HepG2 (cell line): ENCODE measurements around the gene SNX15. TPM values are rescaled to one million over a fixed set of nuclear protein-coding genes. Genes with fewer than 3 reads are reported as not detected.

Experiments
- ATAC-seq: fragments of 200-7000 bp; cut with Tn5 transposase; 3 replicates; pipeline ENCODE4 v1.9.1; 2020; ENCODE audit warnings: mild to moderate bottlenecking, moderate library complexity
- BruUV-seq: library from RNA; stranded (reverse); fragments of 400-500 nt; replicated peaks from 2 replicates; lab custom pipeline; 2021; lab: Mats Ljungman, UMichigan
- CTCF ChIA-PET: fragments of 300-600 bp; formaldehyde crosslinking; extraction: SDS; loops from one replicate; lab custom pipeline; 2021; ENCODE audit warnings: low total read pairs, inconsistent platforms, low intra/inter-chr PET ratio; lab: Yijun Ruan, JAX
- POLR2A ChIA-PET: fragments of 350-600 bp; sonication (Branson Sonifier 250); formaldehyde crosslinking; loops from one replicate; lab custom pipeline; 2020; ENCODE audit warnings: antibody characterized with exemption, inconsistent platforms; lab: Yijun Ruan, JAX
- DNase-seq: peaks from one replicate; pipeline ENCODE4 v3.0.0-alpha.2; 2015; ENCODE audit warnings: low spot score
- FAIRE-seq: peaks from 3 replicates; lab custom pipeline; 2011; peaks lifted over from hg19 to GRCh38; lab: Jason Lieb, UNC
- H2AFZ ChIP-seq: one replicate; pipeline ENCODE4 v1.6.1; 2011; ENCODE audit warnings: low read length, inconsistent platforms
- H3K27ac ChIP-seq: fragments of 300-600 bp; 3 replicates; pipeline ENCODE4 v1.8.0; 2011; ENCODE audit warnings: mixed run types, mild to moderate bottlenecking, mixed read lengths, low read length, inconsistent platforms; ENCODE audit not compliant: insufficient read depth; ENCODE audit errors: extremely low read length
- H3K27me3 ChIP-seq, 2 experiments: fragments of 200-600 bp in 1 of 2; 2 replicates in 1 of 2; 3 replicates in 1 of 2; pipeline versions ENCODE4 v1.6.0 to v1.8.0; 2011; ENCODE audit warnings: low read length in 2 of 2, mild to moderate bottlenecking in 2 of 2, moderate library complexity in 2 of 2, inconsistent platforms in 1 of 2; ENCODE audit not compliant: insufficient read depth in 2 of 2, control insufficient read depth in 1 of 2
- H3K36me3 ChIP-seq, 2 experiments: fragments of 200-600 bp in 1 of 2; replicated peaks in 1 of 2; 2 replicates in 1 of 2; 3 replicates in 1 of 2; pipeline versions ENCODE4 v1.5.1 to v1.8.0; 2011; ENCODE audit warnings: low read length in 2 of 2, inconsistent platforms in 1 of 2; ENCODE audit not compliant: insufficient read depth in 2 of 2, control insufficient read depth in 1 of 2
- H3K4me1 ChIP-seq: 2 replicates; pipeline ENCODE4 v1.5.1; 2012; ENCODE audit warnings: low read length, inconsistent platforms; ENCODE audit not compliant: insufficient read depth
- H3K4me2 ChIP-seq: 2 replicates; pipeline ENCODE4 v1.6.0; 2011; ENCODE audit warnings: low read depth, low read length, inconsistent platforms
- H3K4me3 ChIP-seq, 3 experiments: fragments of 200-600 bp in 1 of 3; sonication (generic), shearing (Covaris generic) in 1 of 3; replicated peaks in 1 of 3; 2 replicates each; pipeline ENCODE4 v1.5.1; 2011 to 2016; ENCODE audit warnings: low read length in 3 of 3, inconsistent platforms in 2 of 3, low read depth in 2 of 3, mild to moderate bottlenecking in 2 of 3, control low read depth in 1 of 3, mixed read lengths in 1 of 3; ENCODE audit not compliant: insufficient read depth in 1 of 3
- H3K79me2 ChIP-seq: one replicate; pipeline ENCODE4 v1.6.1; 2011; ENCODE audit warnings: low read length, inconsistent platforms; ENCODE audit not compliant: insufficient read depth
- H3K9ac ChIP-seq: 2 replicates; pipeline ENCODE4 v1.6.0; 2011; ENCODE audit warnings: mild to moderate bottlenecking, low read depth, low read length, inconsistent platforms; ENCODE audit not compliant: insufficient read depth
- H3K9me3 ChIP-seq: 2 replicates; pipeline ENCODE4 v1.5.1; 2012; ENCODE audit warnings: mild to moderate bottlenecking, low read length
- H4K20me1 ChIP-seq: 2 replicates; pipeline ENCODE4 v1.6.0; 2011; ENCODE audit warnings: inconsistent platforms, mild to moderate bottlenecking, low read length, moderate library complexity; ENCODE audit not compliant: insufficient read depth
- ISL2 ChIP-seq: sonication (generic); formaldehyde crosslinking; IDR thresholded peaks from 2 replicates; pipeline ENCODE4 v1.5.0; 2020; ENCODE audit warnings: missing genetic modification reagents
- NFRKB ChIP-seq: fragments of 450-650 bp; IDR thresholded peaks from 2 replicates; pipeline ENCODE4 v1.6.1; 2017
- RAD51 ChIP-seq: fragments of 450-650 bp; IDR thresholded peaks from 2 replicates; pipeline ENCODE4 v1.6.1; 2016; ENCODE audit warnings: borderline replicate concordance
- SP1 ChIP-seq, 2 experiments: fragments of 450-650 bp in 1 of 2; sonication (generic) in 1 of 2; formaldehyde crosslinking in 1 of 2; IDR thresholded peaks; 2 replicates each; pipeline versions ENCODE4 v1.4.0 to v1.6.1; 2016 to 2020; ENCODE audit warnings: missing genetic modification reagents in 1 of 2
- TAF15 ChIP-seq: fragments of 200-400 bp; formaldehyde crosslinking; IDR thresholded peaks from one replicate; pipeline ENCODE4 v1.6.1; 2018; ENCODE audit warnings: mild to moderate bottlenecking, low read depth, low read length; ENCODE audit not compliant: poor library complexity, severe bottlenecking
- WIZ ChIP-seq: sonication (generic); formaldehyde crosslinking; IDR thresholded peaks from 2 replicates; pipeline ENCODE4 v1.5.1; 2020; ENCODE audit warnings: mild to moderate bottlenecking, missing genetic modification reagents
- ZNF326 ChIP-seq: sonication (generic); formaldehyde crosslinking; IDR thresholded peaks from 2 replicates; pipeline ENCODE4 v1.4.0; 2020; ENCODE audit warnings: missing genetic modification reagents, borderline replicate concordance
- ZNF350 ChIP-seq: sonication (generic); formaldehyde crosslinking; IDR thresholded peaks from 2 replicates; pipeline ENCODE4 v1.4.0; 2020; ENCODE audit warnings: mild to moderate bottlenecking, low read depth, missing genetic modification reagents, borderline replicate concordance
- ZNF562 ChIP-seq: sonication (generic); formaldehyde crosslinking; IDR thresholded peaks from 2 replicates; pipeline ENCODE4 v1.8.0; 2022; ENCODE audit warnings: missing genetic modification reagents, borderline replicate concordance
- ZNF776 ChIP-seq: sonication (generic); formaldehyde crosslinking; IDR thresholded peaks from 2 replicates; pipeline ENCODE4 v1.4.0; 2020; ENCODE audit warnings: mild to moderate bottlenecking, missing genetic modification reagents
- WGBS: methylation state at CpG from one replicate; pipeline ENCODE4 v1.1.6; 2017; ENCODE audit warnings: low lambda C conversion rate; 5-methylcytosine and 5-hydroxymethylcytosine counted together
- in situ Hi-C: cut with HindIII; loops from 2 replicates; pipeline ENCODE4 v1.10.0; 2017; ENCODE audit warnings: low pct_unique_long_range_greater_than_20kb; ENCODE audit not compliant: extremely low pct_ligation_motif_present
- intact Hi-C: fragments of 100-400 bp; cut with micrococcal nuclease; formaldehyde crosslinking; loops from one replicate; pipeline ENCODE4 v1.10.0; 2022; ENCODE audit not compliant: unreplicated experiment
- polyA plus RNA-seq, 8 experiments: library from polyadenylated mRNA; depleted of rRNA in 3 of 8; stranded (reverse) in 7 of 8; unstranded in 1 of 8; fragments of >200 nt; fragmentation: Illumina TruSeq in 4 of 8; extraction: Trizol in 4 of 8; gene quantifications; 2 replicates each; pipeline versions ENCODE4 v1.2.1 to v1.2.3, GENCODE V29; 2011 to 2016; ENCODE audit warnings: low read depth in 4 of 8, missing spikeins in 1 of 8, mixed read lengths in 1 of 8; ENCODE audit not compliant: insufficient read depth in 1 of 8
- total RNA-seq, 5 experiments: library from RNA; depleted of rRNA; stranded (reverse); fragments of >200 nt; fragmentation: Illumina TruSeq; extraction: Trizol; gene quantifications; 2 replicates each; pipeline ENCODE4 v1.2.3, GENCODE V29; 2016; ENCODE audit warnings: low read depth in 1 of 5
- TF ChIP-seq, protein P1 (sequence below): IDR thresholded peaks from 2 replicates; pipeline ENCODE4 v1.6.1; 2012; ENCODE audit warnings: low read depth, low read length, improper control_type of control experiment
- TF ChIP-seq, protein P2 (sequence below): sonication (generic); formaldehyde crosslinking; IDR thresholded peaks from 2 replicates; pipeline ENCODE4 v1.4.0; 2020; ENCODE audit warnings: mild to moderate bottlenecking, missing genetic modification reagents, borderline replicate concordance

SNX15 gene
- total and polyA plus RNA-seq, 2 of the 13 experiments (the other 11 are each of a cell fraction or from before 2014, with no cell fraction given) = 19.1 to 22.6 TPM

DNA sequence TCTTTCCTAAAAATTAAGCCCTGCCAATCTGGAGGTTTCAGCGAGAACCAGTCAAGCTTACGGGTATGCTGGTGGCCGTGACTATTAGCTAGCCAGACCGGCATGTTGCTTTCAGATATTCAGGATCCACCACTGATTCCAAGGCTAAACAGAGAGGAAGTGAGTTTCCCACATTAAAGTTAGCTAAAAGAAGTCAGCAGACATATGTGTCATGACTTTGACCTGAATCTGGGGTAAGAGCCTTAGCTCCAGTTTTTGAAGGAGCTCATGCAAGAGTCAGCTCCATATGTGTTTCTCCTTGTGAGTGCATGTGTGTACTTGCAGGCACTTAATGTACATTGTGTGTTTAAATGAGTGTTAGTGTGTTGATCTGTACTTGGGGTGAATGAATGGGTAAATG, 58.2 kb downstream of the SNX15 start:
- in situ Hi-C loops = no loop called here
- no peak for DNase-seq
- no peak overlapping the region for H2AFZ ChIP-seq
- no peak for FAIRE-seq
- ATAC-seq = no peak
- peaks cover 33% of the 10 kb centered on the region for H3K4me1 ChIP-seq
- H3K79me2 ChIP-seq = peaks cover 31% of the 10 kb centered on the region
- intact Hi-C loops = no loop called here
- BruUV-seq = no TSS peak
- peak overlapping the region; percentile 83 for H3K27ac ChIP-seq
- WGBS = 96% methylated on average over 4 of the region's 4 CpGs
- TF ChIP-seq RAD51 (no peak), ZNF776 (CRISPR knock-in tag) (no peak), NFRKB (no peak), ZNF326 (CRISPR knock-in tag) (no peak), WIZ (no peak), SP1 (IDR thresholded peaks at IDR 0.05) (no peak), SP1 (CRISPR knock-in tag; IDR thresholded peaks at IDR 0.05) (no peak), TAF15 (no peak), ZNF350 (CRISPR knock-in tag) (no peak), ZNF562 (CRISPR knock-in tag) (no peak), ISL2 (CRISPR knock-in tag) (no peak)
- TF ChIP-seq, protein P1, sequence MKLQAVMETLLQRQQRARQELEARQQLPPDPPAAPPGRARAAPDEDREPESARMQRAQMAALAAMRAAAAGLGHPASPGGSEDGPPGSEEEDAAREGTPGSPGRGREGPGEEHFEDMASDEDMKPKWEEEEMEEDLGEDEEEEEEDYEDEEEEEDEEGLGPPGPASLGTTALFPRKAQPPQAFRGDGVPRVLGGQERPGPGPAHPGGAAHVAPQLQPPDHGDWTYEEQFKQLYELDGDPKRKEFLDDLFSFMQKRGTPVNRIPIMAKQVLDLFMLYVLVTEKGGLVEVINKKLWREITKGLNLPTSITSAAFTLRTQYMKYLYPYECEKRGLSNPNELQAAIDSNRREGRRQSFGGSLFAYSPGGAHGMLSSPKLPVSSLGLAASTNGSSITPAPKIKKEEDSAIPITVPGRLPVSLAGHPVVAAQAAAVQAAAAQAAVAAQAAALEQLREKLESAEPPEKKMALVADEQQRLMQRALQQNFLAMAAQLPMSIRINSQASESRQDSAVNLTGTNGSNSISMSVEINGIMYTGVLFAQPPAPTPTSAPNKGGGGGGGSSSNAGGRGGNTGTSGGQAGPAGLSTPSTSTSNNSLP = no peak
- TF ChIP-seq, protein P2, sequence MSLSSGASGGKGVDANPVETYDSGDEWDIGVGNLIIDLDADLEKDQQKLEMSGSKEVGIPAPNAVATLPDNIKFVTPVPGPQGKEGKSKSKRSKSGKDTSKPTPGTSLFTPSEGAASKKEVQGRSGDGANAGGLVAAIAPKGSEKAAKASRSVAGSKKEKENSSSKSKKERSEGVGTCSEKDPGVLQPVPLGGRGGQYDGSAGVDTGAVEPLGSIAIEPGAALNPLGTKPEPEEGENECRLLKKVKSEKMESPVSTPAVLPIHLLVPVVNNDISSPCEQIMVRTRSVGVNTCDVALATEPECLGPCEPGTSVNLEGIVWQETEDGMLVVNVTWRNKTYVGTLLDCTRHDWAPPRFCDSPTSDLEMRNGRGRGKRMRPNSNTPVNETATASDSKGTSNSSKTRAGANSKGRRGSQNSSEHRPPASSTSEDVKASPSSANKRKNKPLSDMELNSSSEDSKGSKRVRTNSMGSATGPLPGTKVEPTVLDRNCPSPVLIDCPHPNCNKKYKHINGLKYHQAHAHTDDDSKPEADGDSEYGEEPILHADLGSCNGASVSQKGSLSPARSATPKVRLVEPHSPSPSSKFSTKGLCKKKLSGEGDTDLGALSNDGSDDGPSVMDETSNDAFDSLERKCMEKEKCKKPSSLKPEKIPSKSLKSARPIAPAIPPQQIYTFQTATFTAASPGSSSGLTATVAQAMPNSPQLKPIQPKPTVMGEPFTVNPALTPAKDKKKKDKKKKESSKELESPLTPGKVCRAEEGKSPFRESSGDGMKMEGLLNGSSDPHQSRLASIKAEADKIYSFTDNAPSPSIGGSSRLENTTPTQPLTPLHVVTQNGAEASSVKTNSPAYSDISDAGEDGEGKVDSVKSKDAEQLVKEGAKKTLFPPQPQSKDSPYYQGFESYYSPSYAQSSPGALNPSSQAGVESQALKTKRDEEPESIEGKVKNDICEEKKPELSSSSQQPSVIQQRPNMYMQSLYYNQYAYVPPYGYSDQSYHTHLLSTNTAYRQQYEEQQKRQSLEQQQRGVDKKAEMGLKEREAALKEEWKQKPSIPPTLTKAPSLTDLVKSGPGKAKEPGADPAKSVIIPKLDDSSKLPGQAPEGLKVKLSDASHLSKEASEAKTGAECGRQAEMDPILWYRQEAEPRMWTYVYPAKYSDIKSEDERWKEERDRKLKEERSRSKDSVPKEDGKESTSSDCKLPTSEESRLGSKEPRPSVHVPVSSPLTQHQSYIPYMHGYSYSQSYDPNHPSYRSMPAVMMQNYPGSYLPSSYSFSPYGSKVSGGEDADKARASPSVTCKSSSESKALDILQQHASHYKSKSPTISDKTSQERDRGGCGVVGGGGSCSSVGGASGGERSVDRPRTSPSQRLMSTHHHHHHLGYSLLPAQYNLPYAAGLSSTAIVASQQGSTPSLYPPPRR (CRISPR knock-in tag) = no peak
- H3K4me3 ChIP-seq = 0 out of 6 replicates have a peak overlapping the region, but pooled peaks of 2 of the 3 experiments have one; percentile 70 to 99
- no peaks in the 10 kb centered on the region; a peak in 1 of 5 replicates for H3K27me3 ChIP-seq
- CTCF ChIA-PET = no interaction called here
- POLR2A ChIA-PET = no interaction called here
- no peaks in the 10 kb centered on the region for H4K20me1 ChIP-seq
- H3K4me2 ChIP-seq = peak overlapping the region; percentile 93
- peak overlapping the region; percentile 95; the same call in 1 of the 2 replicates for H3K9ac ChIP-seq
- H3K36me3 ChIP-seq = peaks cover 16 to 23% of the 10 kb centered on the region in 2 experiments
- H3K9me3 ChIP-seq = no peaks in the 10 kb centered on the region
